GM12892 (cell line): ENCODE results near the gene STAT6.

ENCODE experiments used
- POLR2A ChIP-seq: IDR thresholded peaks from 2 replicates; pipeline ENCODE4 v1.6.1; 2011; ENCODE audit warnings: low read depth, low read length, control low read depth
- TAF1 ChIP-seq: IDR thresholded peaks from 2 replicates; pipeline ENCODE4 v1.6.1; 2011; ENCODE audit warnings: low read depth, mild to moderate bottlenecking, control low read depth, low read length, borderline replicate concordance

DNA sequence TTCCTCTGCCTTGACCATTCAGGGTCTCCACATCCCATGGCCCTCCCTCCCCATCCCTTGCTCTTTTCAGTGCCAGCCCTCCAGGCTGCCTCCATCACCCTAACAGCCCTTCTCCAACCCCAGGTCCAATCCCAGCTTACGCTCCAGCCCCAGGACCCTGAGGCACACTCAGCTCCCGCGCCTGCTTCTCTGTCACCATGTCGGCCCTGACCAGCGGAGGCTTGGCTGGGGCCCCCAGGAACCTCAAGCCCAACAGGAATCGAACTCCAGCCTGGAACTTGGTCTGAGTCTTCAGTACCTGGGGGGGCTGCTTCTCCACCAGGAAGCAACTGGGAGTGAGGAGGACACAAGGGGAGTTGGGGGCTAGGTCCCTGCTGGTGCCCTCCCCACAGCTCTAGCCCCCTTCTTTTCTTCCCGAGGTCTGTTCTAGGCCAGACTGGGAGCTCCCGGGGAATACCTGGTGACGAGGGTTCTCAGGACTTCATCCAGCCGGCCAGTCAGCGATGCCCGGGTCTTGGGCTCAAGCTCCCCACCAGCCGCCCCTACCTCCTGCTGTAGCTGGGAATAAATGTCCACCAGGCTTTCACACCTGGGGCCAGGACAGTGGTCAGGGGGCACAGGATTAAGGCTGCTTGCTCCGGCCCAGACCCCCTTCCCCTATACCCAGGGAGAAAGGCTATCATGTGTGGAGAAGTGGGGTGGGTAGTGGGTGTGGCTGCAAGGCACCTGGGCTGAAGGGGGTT lies 6.0 kb downstream of the STAT6 start:
- TF ChIP-seq TAF1 (no peak), POLR2A (no peak)
